IMR-90 (cell line): ENCODE measurements around the gene IFT57. TPM values are rescaled to one million over a fixed set of nuclear protein-coding genes. Genes with fewer than 3 reads are reported as not detected.

Experiments used
- ATAC-seq: fragments of 200-7000 bp; cut with Tn5 transposase; 2 replicates; pipeline ENCODE4 v1.9.1; 2020; ENCODE audit warnings: low read depth, mild to moderate bottlenecking, moderate library complexity
- BruUV-seq: library from RNA; stranded (reverse); fragments of 400-500 nt; replicated peaks from 2 replicates; lab custom pipeline; 2021; lab: Mats Ljungman, UMichigan
- CTCF ChIA-PET: fragments of 300-600 bp; formaldehyde crosslinking; extraction: SDS; loops from one replicate; lab custom pipeline; 2021; ENCODE audit warnings: antibody characterized with exemption; lab: Yijun Ruan, JAX
- POLR2A ChIA-PET: fragments of 300-600 bp; sonication (Branson Sonifier 250); formaldehyde crosslinking; loops from one replicate; lab custom pipeline; 2022; ENCODE audit warnings: antibody characterized with exemption; ENCODE audit not compliant: unreplicated experiment; lab: Charles Lee
- DNase-seq: peaks from one replicate; pipeline ENCODE4 v3.0.0; 2013
- H2AFZ ChIP-seq: replicated peaks from 2 replicates; pipeline ENCODE3; 2013; ENCODE audit warnings: low read length, mild to moderate bottlenecking; ENCODE audit not compliant: poor library complexity
- H2AK5ac ChIP-seq: 2 replicates; pipeline ENCODE4 v1.6.1; 2013; ENCODE audit warnings: low read depth, low read length, inconsistent platforms
- H2AK9ac ChIP-seq: replicated peaks from 2 replicates; pipeline ENCODE3; 2013; ENCODE audit warnings: mild to moderate bottlenecking, low read depth, low read length, moderate library complexity; ENCODE audit not compliant: poor library complexity
- H2BK120ac ChIP-seq: 2 replicates; pipeline ENCODE4 v1.6.1; 2013; ENCODE audit warnings: low read depth, low read length, inconsistent platforms
- H2BK15ac ChIP-seq: 3 replicates; pipeline ENCODE4 v1.6.1; 2013; ENCODE audit warnings: low read depth, low read length, inconsistent platforms
- H2BK20ac ChIP-seq: 2 replicates; pipeline ENCODE4 v1.6.1; 2013; ENCODE audit warnings: low read depth, mild to moderate bottlenecking, inconsistent platforms, low read length, moderate library complexity
- H2BK5ac ChIP-seq: 2 replicates; pipeline ENCODE4 v1.6.1; 2013; ENCODE audit warnings: mild to moderate bottlenecking, low read depth, low read length, inconsistent platforms; ENCODE audit not compliant: poor library complexity, severe bottlenecking
- H3K14ac ChIP-seq: replicated peaks from 2 replicates; pipeline ENCODE4 v1.6.1; 2013; ENCODE audit warnings: low read depth, low read length, inconsistent platforms
- H3K18ac ChIP-seq: 2 replicates; pipeline ENCODE4 v1.6.1; 2013; ENCODE audit warnings: low read depth, low read length, control low read depth
- H3K23ac ChIP-seq: 2 replicates; pipeline ENCODE4 v1.6.1; 2013; ENCODE audit warnings: low read depth, low read length, inconsistent platforms
- H3K27ac ChIP-seq: 2 replicates; pipeline ENCODE4 v1.5.1; 2013; ENCODE audit warnings: mild to moderate bottlenecking, control low read depth, low read length; ENCODE audit not compliant: insufficient read depth
- H3K27me3 ChIP-seq: 2 replicates; pipeline ENCODE4 v1.6.1; 2013; ENCODE audit warnings: low read length; ENCODE audit not compliant: control insufficient read depth, insufficient read depth
- H3K36me3 ChIP-seq: 2 replicates; pipeline ENCODE4 v1.6.1; 2013; ENCODE audit warnings: low read length, mixed read lengths; ENCODE audit not compliant: control insufficient read depth, insufficient read depth
- H3K4ac ChIP-seq: 2 replicates; pipeline ENCODE4 v1.6.1; 2013; ENCODE audit warnings: low read depth, low read length, inconsistent platforms
- H3K4me1 ChIP-seq: 2 replicates; pipeline ENCODE4 v1.6.1; 2013; ENCODE audit warnings: low read length, mixed read lengths; ENCODE audit not compliant: control insufficient read depth, insufficient read depth
- H3K4me2 ChIP-seq: 2 replicates; pipeline ENCODE4 v1.6.1; 2013; ENCODE audit warnings: low read depth, mild to moderate bottlenecking, control low read depth, low read length, moderate library complexity
- H3K4me3 ChIP-seq: 2 replicates; pipeline ENCODE4 v1.5.1; 2013; ENCODE audit warnings: low read depth, mild to moderate bottlenecking, control low read depth, low read length, moderate library complexity; ENCODE audit not compliant: insufficient read depth
- H3K56ac ChIP-seq: 2 replicates; pipeline ENCODE4 v1.6.1; 2013; ENCODE audit warnings: low read length, inconsistent platforms; ENCODE audit not compliant: insufficient read depth; ENCODE audit errors: extremely low read depth
- H3K79me1 ChIP-seq, 2 experiments: 2 replicates each; pipeline ENCODE4 v1.6.1; 2013; ENCODE audit warnings: low read length in 2 of 2, inconsistent platforms in 1 of 2, low read depth in 1 of 2
- H3K9ac ChIP-seq: 2 replicates; pipeline ENCODE4 v1.6.1; 2013; ENCODE audit warnings: low read depth, low read length, control low read depth
- H3K9me1 ChIP-seq: 2 replicates; pipeline ENCODE4 v1.6.1; 2013; ENCODE audit warnings: low read length, inconsistent platforms; ENCODE audit not compliant: insufficient read depth
- H3K9me3 ChIP-seq: 2 replicates; pipeline ENCODE4 v1.6.1; 2013; ENCODE audit warnings: low read length; ENCODE audit not compliant: control insufficient read depth, insufficient read depth
- H4K20me1 ChIP-seq: 2 replicates; pipeline ENCODE4 v1.6.1; 2013; ENCODE audit warnings: low read length, inconsistent platforms; ENCODE audit not compliant: insufficient read depth
- H4K5ac ChIP-seq: 2 replicates; pipeline ENCODE4 v1.6.1; 2013; ENCODE audit warnings: mild to moderate bottlenecking, low read depth, low read length, control low read depth
- H4K8ac ChIP-seq, 2 experiments: 2 replicates each; pipeline ENCODE4 v1.6.1; 2013; ENCODE audit warnings: low read depth in 2 of 2, low read length in 2 of 2, control low read depth in 1 of 2, inconsistent platforms in 1 of 2
- H4K91ac ChIP-seq: 2 replicates; pipeline ENCODE4 v1.6.1; 2013; ENCODE audit warnings: low read depth, low read length, inconsistent platforms; ENCODE audit not compliant: insufficient read depth
- RFX5 ChIP-seq: IDR thresholded peaks from 2 replicates; pipeline ENCODE4 v1.8.0; 2012; ENCODE audit warnings: low read depth, mild to moderate bottlenecking, low read length, moderate library complexity
- WGBS, 2 experiments: methylation state at CpG; one replicate each; pipeline versions ENCODE4 v1.1.5 to v1.1.7; 2013; ENCODE audit warnings: missing lambda C conversion rate in 2 of 2; ENCODE audit not compliant: insufficient read length in 1 of 2; ENCODE audit errors: extremely low coverage in 2 of 2; 5-methylcytosine and 5-hydroxymethylcytosine counted together
- dilution Hi-C: fragments of 300-500 bp; cut with HindIII; formaldehyde crosslinking; loops from one replicate; pipeline ENCODE4 v1.14.3; 2018; ENCODE audit warnings: low sequenced_read_pairs; ENCODE audit not compliant: unreplicated experiment
- in situ Hi-C: fragments of 300-500 bp; cut with MboI; formaldehyde crosslinking; loops from 3 replicates; pipeline ENCODE4 v1.14.3; 2019; ENCODE audit warnings: low sequenced_read_pairs, inconsistent platforms, mixed read lengths
- intact Hi-C: fragments of 100-400 bp; cut with micrococcal nuclease; formaldehyde crosslinking; loops from 2 replicates; pipeline ENCODE4 v1.10.0; 2022
- polyA plus RNA-seq, 3 experiments: library from polyadenylated mRNA; depleted of rRNA; stranded (reverse); fragments of >200 nt; gene quantifications; 2 replicates each; pipeline ENCODE4 v1.2.3, GENCODE V29; 2012; ENCODE audit warnings: low replicate concordance in 1 of 3
- total RNA-seq: library from RNA; depleted of rRNA; stranded (reverse); fragments of >200 nt; gene quantifications from 2 replicates; pipeline ENCODE4 v1.2.3, GENCODE V29; 2012
- TF ChIP-seq, protein P1 (sequence below): conservative IDR thresholded peaks from 2 replicates; pipeline ENCODE4 v1.5.1; 2012; ENCODE audit warnings: mild to moderate bottlenecking, low read depth, low read length, improper control_type of control experiment
- TF ChIP-seq, protein P2 (sequence below): fragments of 150-350 bp; IDR thresholded peaks from 2 replicates; pipeline ENCODE4 v1.6.1; 2016; ENCODE audit warnings: low read depth, mild to moderate bottlenecking, low read length, moderate library complexity, borderline replicate concordance

Gene IFT57
- total and polyA plus RNA-seq, 2 of the 4 experiments (the other 2 are of a cell fraction) = 30.0 to 35.3 TPM

DNA sequence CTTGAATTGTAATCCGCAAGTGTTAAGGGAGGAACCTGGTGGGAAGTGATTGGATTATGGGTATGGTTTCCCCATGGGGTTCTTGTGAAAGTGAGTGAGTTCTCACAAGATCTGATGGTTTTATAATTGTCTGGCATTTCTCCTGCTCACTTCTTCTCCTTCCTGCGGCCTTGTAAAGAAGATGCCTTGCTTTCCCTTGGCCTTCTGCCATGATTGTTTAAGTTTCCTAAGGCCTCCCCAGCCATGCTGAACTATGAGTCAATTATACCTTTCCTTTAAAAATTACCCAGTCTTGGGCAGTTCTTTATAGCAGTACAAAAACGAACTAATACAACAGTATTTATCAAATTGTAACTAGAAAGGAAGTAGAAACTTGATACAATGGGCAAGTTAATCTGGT is 31.9 kb downstream of the IFT57 start:
- no CpG with 5 or more reads among the region's 3 CpGs for WGBS, 2 experiments
- no peak overlapping the region for H2AK9ac ChIP-seq
- H4K20me1 ChIP-seq = no peaks in the 10 kb centered on the region
- H2BK5ac ChIP-seq = no peak overlapping the region
- H3K4me1 ChIP-seq = no peaks in the 10 kb centered on the region
- POLR2A ChIA-PET = no interaction called here
- H3K18ac ChIP-seq = no peak overlapping the region
- no peak overlapping the region for H4K8ac ChIP-seq
- no peak overlapping the region for H2AFZ ChIP-seq
- H3K27ac ChIP-seq = no peak overlapping the region
- no peak overlapping the region for H3K56ac ChIP-seq
- H2AK5ac ChIP-seq = no peak overlapping the region
- CTCF ChIA-PET = no interaction called here
- peaks cover 3% of the 10 kb centered on the region; the same call in 1 of the 2 replicates for H3K36me3 ChIP-seq
- H3K4ac ChIP-seq = no peak overlapping the region
- no peak overlapping the region for H4K91ac ChIP-seq
- TF ChIP-seq, protein P1, sequence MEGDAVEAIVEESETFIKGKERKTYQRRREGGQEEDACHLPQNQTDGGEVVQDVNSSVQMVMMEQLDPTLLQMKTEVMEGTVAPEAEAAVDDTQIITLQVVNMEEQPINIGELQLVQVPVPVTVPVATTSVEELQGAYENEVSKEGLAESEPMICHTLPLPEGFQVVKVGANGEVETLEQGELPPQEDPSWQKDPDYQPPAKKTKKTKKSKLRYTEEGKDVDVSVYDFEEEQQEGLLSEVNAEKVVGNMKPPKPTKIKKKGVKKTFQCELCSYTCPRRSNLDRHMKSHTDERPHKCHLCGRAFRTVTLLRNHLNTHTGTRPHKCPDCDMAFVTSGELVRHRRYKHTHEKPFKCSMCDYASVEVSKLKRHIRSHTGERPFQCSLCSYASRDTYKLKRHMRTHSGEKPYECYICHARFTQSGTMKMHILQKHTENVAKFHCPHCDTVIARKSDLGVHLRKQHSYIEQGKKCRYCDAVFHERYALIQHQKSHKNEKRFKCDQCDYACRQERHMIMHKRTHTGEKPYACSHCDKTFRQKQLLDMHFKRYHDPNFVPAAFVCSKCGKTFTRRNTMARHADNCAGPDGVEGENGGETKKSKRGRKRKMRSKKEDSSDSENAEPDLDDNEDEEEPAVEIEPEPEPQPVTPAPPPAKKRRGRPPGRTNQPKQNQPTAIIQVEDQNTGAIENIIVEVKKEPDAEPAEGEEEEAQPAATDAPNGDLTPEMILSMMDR = no peak
- TF ChIP-seq, protein P2, sequence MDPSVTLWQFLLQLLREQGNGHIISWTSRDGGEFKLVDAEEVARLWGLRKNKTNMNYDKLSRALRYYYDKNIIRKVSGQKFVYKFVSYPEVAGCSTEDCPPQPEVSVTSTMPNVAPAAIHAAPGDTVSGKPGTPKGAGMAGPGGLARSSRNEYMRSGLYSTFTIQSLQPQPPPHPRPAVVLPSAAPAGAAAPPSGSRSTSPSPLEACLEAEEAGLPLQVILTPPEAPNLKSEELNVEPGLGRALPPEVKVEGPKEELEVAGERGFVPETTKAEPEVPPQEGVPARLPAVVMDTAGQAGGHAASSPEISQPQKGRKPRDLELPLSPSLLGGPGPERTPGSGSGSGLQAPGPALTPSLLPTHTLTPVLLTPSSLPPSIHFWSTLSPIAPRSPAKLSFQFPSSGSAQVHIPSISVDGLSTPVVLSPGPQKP = no peak
- no peak for TF ChIP-seq RFX5
- H2BK120ac ChIP-seq = no peak overlapping the region
- H3K4me3 ChIP-seq = no peak overlapping the region
- H4K5ac ChIP-seq = no peak overlapping the region
- H2BK20ac ChIP-seq = no peak overlapping the region
- dilution Hi-C loops (no loop called here), in situ Hi-C loops (no loop called here), intact Hi-C loops (no loop called here)
- H3K27me3 ChIP-seq = no peaks in the 10 kb centered on the region
- ATAC-seq (no peak), DNase-seq (no peak)
- H3K79me1 ChIP-seq = peaks cover 0 to 5% of the 10 kb centered on the region in 2 experiments; a peak in 1 of 4 replicates
- BruUV-seq = no TSS peak
- no peak overlapping the region for H3K4me2 ChIP-seq
- H3K9me3 ChIP-seq = 0 out of 2 replicates have a peak, but pooled peaks cover 3% of the 10 kb centered on the region
- no peak overlapping the region for H3K9ac ChIP-seq
- H3K14ac ChIP-seq = no peak overlapping the region
- no peak overlapping the region for H3K23ac ChIP-seq
- H2BK15ac ChIP-seq = no peak overlapping the region
- H3K9me1 ChIP-seq = 0 out of 2 replicates have a peak, but pooled peaks cover 3% of the 10 kb centered on the region
